ENCODE results near the gene MARCHF3. TPM values are rescaled to one million over a fixed set of nuclear protein-coding genes. Genes with fewer than 3 reads are reported as not detected.
"Not testable (repeated sequence)": the region's sequence is repeated elsewhere in the genome, so short reads cannot be mapped to it uniquely, and the experiment has no call there.

Gene MARCHF3
- total RNA-seq, 1 experiment from 2014 or later = 4.3 TPM

- in situ Hi-C loops (cut with HindIII; ENCODE audit: low pct_unique_long_range_greater_than_20kb, low sequenced_read_pairs) = no loop called here
- DNase-seq (ENCODE audit: low read depth, low spot score) = no peak
Measured at GRCh38 chr5:126948011-126948355, 82.4 kb downstream of the MARCHF3 start.

- DNase-seq (ENCODE audit: low read depth, low spot score) = no peak
- in situ Hi-C loops (cut with HindIII; ENCODE audit: low pct_unique_long_range_greater_than_20kb, low sequenced_read_pairs) = no loop called here
Measured at GRCh38 chr5:126947146-126948010, 83.0 kb downstream of the MARCHF3 start.

- DNase-seq (ENCODE audit: low read depth, low spot score); in situ Hi-C loops (cut with HindIII; ENCODE audit: low pct_unique_long_range_greater_than_20kb, low sequenced_read_pairs): not testable (repeated sequence)
Measured at GRCh38 chr5:126942908-126943307, 87.5 kb downstream of the MARCHF3 start.

- in situ Hi-C loops (cut with HindIII; ENCODE audit: low pct_unique_long_range_greater_than_20kb, low sequenced_read_pairs) = no loop called here
- no peak for DNase-seq (ENCODE audit: low read depth, low spot score)
Measured at GRCh38 chr5:126941403-126941802, 89.0 kb downstream of the MARCHF3 start.

- no peak for DNase-seq (ENCODE audit: low read depth, low spot score)
- in situ Hi-C loops (cut with HindIII; ENCODE audit: low pct_unique_long_range_greater_than_20kb, low sequenced_read_pairs) = no loop called here
Measured at GRCh38 chr5:126939887-126940286, 90.5 kb downstream of the MARCHF3 start.

- no peak for DNase-seq (ENCODE audit: low read depth, low spot score)
- in situ Hi-C loops (cut with HindIII; ENCODE audit: low pct_unique_long_range_greater_than_20kb, low sequenced_read_pairs) = no loop called here
Measured at GRCh38 chr5:126938466-126938865, 91.9 kb downstream of the MARCHF3 start.

GRCh38 chr5:126937771-126938170 is 92.6 kb downstream of the MARCHF3 start:
- DNase-seq (ENCODE audit: low read depth, low spot score) = no peak
- in situ Hi-C loops (cut with HindIII; ENCODE audit: low pct_unique_long_range_greater_than_20kb, low sequenced_read_pairs) = no loop called here

GRCh38 chr5:126936775-126937418 is 93.5 kb downstream of the MARCHF3 start:
- no peak for DNase-seq (ENCODE audit: low read depth, low spot score)
- in situ Hi-C loops (cut with HindIII; ENCODE audit: low pct_unique_long_range_greater_than_20kb, low sequenced_read_pairs) = no loop called here

GRCh38 chr5:126931963-126932660 is 98.2 kb downstream of the MARCHF3 start:
- DNase-seq (ENCODE audit: low read depth, low spot score) = no peak

GRCh38 chr5:126928041-126928440 is 102.3 kb downstream of the MARCHF3 start:
- no peak for DNase-seq (ENCODE audit: low read depth, low spot score)
- in situ Hi-C loops (cut with HindIII; ENCODE audit: low pct_unique_long_range_greater_than_20kb, low sequenced_read_pairs) = no loop called here

More at GRCh38 chr5:126931963-126932660, 98.2 kb downstream of the MARCHF3 start:
- in situ Hi-C loops (cut with HindIII; ENCODE audit: low pct_unique_long_range_greater_than_20kb, low sequenced_read_pairs) = no loop called here

- in situ Hi-C loops (cut with HindIII; ENCODE audit: low pct_unique_long_range_greater_than_20kb, low sequenced_read_pairs) = no loop called here
- DNase-seq (ENCODE audit: low read depth, low spot score) = no peak
Measured at GRCh38 chr5:126927429-126927828, 102.9 kb downstream of the MARCHF3 start.

- in situ Hi-C loops (cut with HindIII; ENCODE audit: low pct_unique_long_range_greater_than_20kb, low sequenced_read_pairs) = no loop called here
- no peak for DNase-seq (ENCODE audit: low read depth, low spot score)
Measured at GRCh38 chr5:126926187-126926586, 104.2 kb downstream of the MARCHF3 start.

- no peak for DNase-seq (ENCODE audit: low read depth, low spot score)
- in situ Hi-C loops (cut with HindIII; ENCODE audit: low pct_unique_long_range_greater_than_20kb, low sequenced_read_pairs) = no loop called here
Measured at GRCh38 chr5:126925482-126925881, 104.9 kb downstream of the MARCHF3 start.

GRCh38 chr5:126924331-126925033 is 105.9 kb downstream of the MARCHF3 start:
- DNase-seq (ENCODE audit: low read depth, low spot score) = no peak
- in situ Hi-C loops (cut with HindIII; ENCODE audit: low pct_unique_long_range_greater_than_20kb, low sequenced_read_pairs) = no loop called here

- in situ Hi-C loops (cut with HindIII; ENCODE audit: low pct_unique_long_range_greater_than_20kb, low sequenced_read_pairs) = no loop called here
Measured at GRCh38 chr5:126921241-126922091, 108.9 kb downstream of the MARCHF3 start.

GRCh38 chr5:126920291-126920690 is 110.1 kb downstream of the MARCHF3 start:
- in situ Hi-C loops (cut with HindIII; ENCODE audit: low pct_unique_long_range_greater_than_20kb, low sequenced_read_pairs) = no loop called here
- peak; percentile 23 for DNase-seq (ENCODE audit: low read depth, low spot score)

More at GRCh38 chr5:126921241-126922091, 108.9 kb downstream of the MARCHF3 start:
- DNase-seq (ENCODE audit: low read depth, low spot score) = no peak

GRCh38 chr5:126919566-126919965 is 110.8 kb downstream of the MARCHF3 start:
- no peak for DNase-seq (ENCODE audit: low read depth, low spot score)
- in situ Hi-C loops (cut with HindIII; ENCODE audit: low pct_unique_long_range_greater_than_20kb, low sequenced_read_pairs) = no loop called here
